AG04449 (cell line): ENCODE results near the gene FNDC11.

Experiments
- CTCF ChIA-PET: fragments of 350-600 bp; formaldehyde crosslinking; extraction: SDS; loops from one replicate; lab custom pipeline; 2021; ENCODE audit warnings: antibody characterized with exemption; lab: Yijun Ruan, JAX
- POLR2A ChIA-PET: fragments of 400-600, 350-600 bp; formaldehyde crosslinking; extraction: SDS; loops from one replicate; lab custom pipeline; 2020; ENCODE audit warnings: antibody characterized with exemption, inconsistent platforms; lab: Yijun Ruan, JAX
- DNase-seq: peaks from one replicate; pipeline ENCODE4 v3.0.0-alpha.2; 2010; ENCODE audit warnings: low read depth, low spot score
- H3K4me3 ChIP-seq: 2 replicates; pipeline ENCODE4 v1.5.1; 2011; ENCODE audit warnings: low read depth, mild to moderate bottlenecking, control low read depth, low read length
- TF ChIP-seq, protein P1 (sequence below): IDR thresholded peaks from one replicate; pipeline ENCODE4 v1.5.1; 2011; ENCODE audit warnings: mild to moderate bottlenecking, moderate library complexity, low read length, control low read depth, inconsistent platforms; ENCODE audit not compliant: insufficient read depth; ENCODE audit errors: missing control alignments

The FNDC11 gene

GRCh38 chr20:63566395-63567135 is 12.6 kb downstream of the FNDC11 start:
- ChIA-PET CTCF (no interaction called here), POLR2A (no interaction called here)
- no peak overlapping the region for H3K4me3 ChIP-seq
- TF ChIP-seq, protein P1, sequence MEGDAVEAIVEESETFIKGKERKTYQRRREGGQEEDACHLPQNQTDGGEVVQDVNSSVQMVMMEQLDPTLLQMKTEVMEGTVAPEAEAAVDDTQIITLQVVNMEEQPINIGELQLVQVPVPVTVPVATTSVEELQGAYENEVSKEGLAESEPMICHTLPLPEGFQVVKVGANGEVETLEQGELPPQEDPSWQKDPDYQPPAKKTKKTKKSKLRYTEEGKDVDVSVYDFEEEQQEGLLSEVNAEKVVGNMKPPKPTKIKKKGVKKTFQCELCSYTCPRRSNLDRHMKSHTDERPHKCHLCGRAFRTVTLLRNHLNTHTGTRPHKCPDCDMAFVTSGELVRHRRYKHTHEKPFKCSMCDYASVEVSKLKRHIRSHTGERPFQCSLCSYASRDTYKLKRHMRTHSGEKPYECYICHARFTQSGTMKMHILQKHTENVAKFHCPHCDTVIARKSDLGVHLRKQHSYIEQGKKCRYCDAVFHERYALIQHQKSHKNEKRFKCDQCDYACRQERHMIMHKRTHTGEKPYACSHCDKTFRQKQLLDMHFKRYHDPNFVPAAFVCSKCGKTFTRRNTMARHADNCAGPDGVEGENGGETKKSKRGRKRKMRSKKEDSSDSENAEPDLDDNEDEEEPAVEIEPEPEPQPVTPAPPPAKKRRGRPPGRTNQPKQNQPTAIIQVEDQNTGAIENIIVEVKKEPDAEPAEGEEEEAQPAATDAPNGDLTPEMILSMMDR: no peak
- no peak for DNase-seq

GRCh38 chr20:63567136-63567385 is 13.1 kb downstream of the FNDC11 start:
- ChIA-PET CTCF (interaction anchor here (1.4 kb wide), 1 partner anchor 29 kb away, joined by 3 read pairs; the partner anchor contains the start of gene PTK6), POLR2A (no interaction called here)
- no peak overlapping the region for H3K4me3 ChIP-seq
- TF ChIP-seq, protein P1: no peak
- no peak for DNase-seq

GRCh38 chr20:63567386-63568169 is 13.6 kb downstream of the FNDC11 start:
- POLR2A ChIA-PET: no interaction called here
- TF ChIP-seq, protein P1: no peak
- H3K4me3 ChIP-seq: no peak overlapping the region
- CTCF ChIA-PET: interaction anchor here (0.6 to 1.4 kb wide), 2 partner anchors 19 to 30 kb away, joined by 3 read pairs; partner anchors contain the start of gene PTK6
- DNase-seq: no peak

- ChIA-PET POLR2A (no interaction called here), CTCF (interaction anchor here (1.4 kb wide), 1 partner anchor 31 kb away, joined by 3 read pairs; the partner anchor contains the start of gene PTK6)
- TF ChIP-seq, protein P1: no peak
- DNase-seq: no peak
- H3K4me3 ChIP-seq: no peak overlapping the region
These were observed 14.4 kb downstream of the FNDC11 start for GRCh38 chr20:63568170-63568981.

DNA sequence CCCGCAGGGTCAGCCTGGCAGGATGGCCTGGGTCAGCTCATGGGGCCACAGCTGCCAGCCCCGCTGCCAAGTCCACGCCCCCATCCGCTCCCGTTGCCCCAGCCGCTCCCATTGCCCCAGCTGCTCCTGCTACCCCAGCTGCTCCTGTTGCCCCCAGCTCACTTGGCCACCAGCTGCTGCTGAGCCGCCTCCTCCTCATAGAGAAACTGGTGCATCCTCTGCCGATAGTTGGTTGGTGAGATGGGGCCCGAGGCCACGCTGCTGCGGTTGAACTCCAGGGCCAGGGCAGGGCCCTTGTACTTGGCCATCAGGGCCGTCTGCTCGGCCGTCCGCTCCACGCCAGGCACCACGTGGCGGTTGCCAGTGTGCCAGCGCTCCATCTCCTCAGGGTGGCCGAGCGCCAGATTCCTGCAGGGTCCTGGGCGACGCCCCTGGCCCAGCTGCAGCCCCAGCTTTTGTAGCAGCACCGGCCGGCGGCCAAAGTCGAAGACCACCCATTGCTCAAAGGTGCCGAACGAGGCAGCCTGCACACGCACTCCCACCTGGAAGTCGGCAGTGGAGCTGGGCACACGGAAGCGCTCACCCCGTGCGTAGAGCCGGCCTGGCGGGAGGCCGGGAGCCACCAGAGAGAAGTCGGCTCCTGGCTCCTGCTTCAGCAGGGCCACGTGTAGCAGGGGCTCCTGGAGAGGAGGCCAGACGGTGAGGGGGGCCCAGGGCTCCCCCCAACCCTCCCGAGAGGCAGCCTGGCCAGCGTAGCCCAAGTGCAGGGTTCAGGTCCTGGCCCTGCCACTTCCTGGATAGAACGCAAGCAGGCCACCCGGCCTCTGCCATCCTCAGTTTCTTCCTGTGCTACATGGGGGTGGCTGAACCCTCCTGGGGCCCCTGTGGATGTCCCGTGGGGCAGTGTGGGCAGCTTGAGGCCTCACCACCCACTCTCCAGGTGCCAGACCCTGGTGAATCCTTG is 15.3 kb downstream of the FNDC11 start:
- POLR2A ChIA-PET: no interaction called here
- CTCF ChIA-PET: no interaction called here
- H3K4me3 ChIP-seq: no peak overlapping the region
- DNase-seq: no peak
- TF ChIP-seq, protein P1: no peak
